ENCODE results near the gene SLC31A2.

DNA sequence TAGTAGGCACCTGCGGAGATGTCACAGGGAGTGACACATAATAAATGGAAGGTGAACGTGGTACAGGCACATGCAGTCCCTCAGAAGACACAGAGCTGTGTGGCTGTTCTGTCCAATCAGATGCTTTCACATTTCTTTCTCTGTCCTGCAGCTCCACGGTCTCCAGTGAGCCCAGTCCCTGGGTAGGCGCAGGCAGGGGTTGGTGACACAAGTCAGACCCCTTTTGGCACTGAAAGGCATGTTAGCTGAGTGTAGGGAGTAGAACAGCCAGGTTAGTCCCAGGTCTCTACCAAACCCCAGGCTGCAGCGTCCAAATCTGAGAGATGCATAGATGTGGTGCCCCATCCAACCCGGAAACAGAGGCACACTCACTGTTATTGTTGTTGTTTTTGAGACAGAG lies 2.8 kb downstream of the SLC31A2 start:
- no peak for TF ChIP-seq EZH2 (IDR thresholded peaks at IDR 0.05; ENCODE audit: low read depth)
- TF ChIP-seq, protein P1, sequence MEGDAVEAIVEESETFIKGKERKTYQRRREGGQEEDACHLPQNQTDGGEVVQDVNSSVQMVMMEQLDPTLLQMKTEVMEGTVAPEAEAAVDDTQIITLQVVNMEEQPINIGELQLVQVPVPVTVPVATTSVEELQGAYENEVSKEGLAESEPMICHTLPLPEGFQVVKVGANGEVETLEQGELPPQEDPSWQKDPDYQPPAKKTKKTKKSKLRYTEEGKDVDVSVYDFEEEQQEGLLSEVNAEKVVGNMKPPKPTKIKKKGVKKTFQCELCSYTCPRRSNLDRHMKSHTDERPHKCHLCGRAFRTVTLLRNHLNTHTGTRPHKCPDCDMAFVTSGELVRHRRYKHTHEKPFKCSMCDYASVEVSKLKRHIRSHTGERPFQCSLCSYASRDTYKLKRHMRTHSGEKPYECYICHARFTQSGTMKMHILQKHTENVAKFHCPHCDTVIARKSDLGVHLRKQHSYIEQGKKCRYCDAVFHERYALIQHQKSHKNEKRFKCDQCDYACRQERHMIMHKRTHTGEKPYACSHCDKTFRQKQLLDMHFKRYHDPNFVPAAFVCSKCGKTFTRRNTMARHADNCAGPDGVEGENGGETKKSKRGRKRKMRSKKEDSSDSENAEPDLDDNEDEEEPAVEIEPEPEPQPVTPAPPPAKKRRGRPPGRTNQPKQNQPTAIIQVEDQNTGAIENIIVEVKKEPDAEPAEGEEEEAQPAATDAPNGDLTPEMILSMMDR (conservative IDR thresholded peaks at IDR 0.05), result no peak

Data from PC-9 (cell line).